HG03432 (cell line): ENCODE results near the gene OR2A7.
A peak's percentile ranks its signal among the peaks of the same experiment; 100 is the strongest.
"Not testable (repeated sequence)": the region's sequence is repeated elsewhere in the genome, so short reads cannot be mapped to it uniquely, and the experiment has no call there.

Source experiments
- ATAC-seq: cut with Tn5 transposase; IDR thresholded peaks from one replicate; pipeline ENCODE4 v1.9.1; 2021; ENCODE audit warnings: mild to moderate bottlenecking, moderate library complexity; ENCODE audit not compliant: unreplicated experiment

The OR2A7 gene

GRCh38 chr7:144255471-144255897 lies 9.1 kb downstream of the OR2A7 start:
- no peak for ATAC-seq

GRCh38 chr7:144252307-144252706 lies 12.3 kb downstream of the OR2A7 start:
- not testable (repeated sequence) for ATAC-seq

GRCh38 chr7:144247674-144248330 lies 16.8 kb downstream of the OR2A7 start:
- not testable (repeated sequence) for ATAC-seq

GRCh38 chr7:144246967-144247366 lies 17.6 kb downstream of the OR2A7 start:
- ATAC-seq = not testable (repeated sequence)

GRCh38 chr7:144245372-144245771 lies 19.2 kb downstream of the OR2A7 start:
- ATAC-seq = not testable (repeated sequence)

- not testable (repeated sequence) for ATAC-seq
Measured at GRCh38 chr7:144239365-144239764, 25.2 kb downstream of the OR2A7 start, which contains the start of gene OR2A42. OR2A42 (minus strand) TSS chr7:144239605; CDS start chr7:144232843, 6,762 bp downstream.

GRCh38 chr7:144238530-144239082 lies 26.0 kb downstream of the OR2A7 start:
- ATAC-seq = not testable (repeated sequence)

GRCh38 chr7:144233039-144233438 lies 31.6 kb downstream of the OR2A7 start:
- ATAC-seq = not testable (repeated sequence)

- not testable (repeated sequence) for ATAC-seq
Measured at GRCh38 chr7:144231027-144231426, 33.6 kb downstream of the OR2A7 start.

GRCh38 chr7:144228810-144229209 lies 35.8 kb downstream of the OR2A7 start:
- ATAC-seq = not testable (repeated sequence)

GRCh38 chr7:144226866-144227265 lies 37.7 kb downstream of the OR2A7 start:
- not testable (repeated sequence) for ATAC-seq

GRCh38 chr7:144223675-144224074 lies 40.9 kb downstream of the OR2A7 start:
- ATAC-seq = not testable (repeated sequence)

GRCh38 chr7:144220531-144220930 lies 44.1 kb downstream of the OR2A7 start:
- not testable (repeated sequence) for ATAC-seq

- ATAC-seq = peak; percentile 64
Measured at GRCh38 chr7:144219149-144219548, 45.4 kb downstream of the OR2A7 start.

GRCh38 chr7:144218581-144218980 lies 46.0 kb downstream of the OR2A7 start:
- not testable (repeated sequence) for ATAC-seq

GRCh38 chr7:144217200-144217599 lies 47.4 kb downstream of the OR2A7 start:
- not testable (repeated sequence) for ATAC-seq
